HG03354 (cell line): ENCODE results near the gene PKP3.
"Not testable (repeated sequence)": the region's sequence is repeated elsewhere in the genome, so short reads cannot be mapped to it uniquely, and the experiment has no call there.

Source experiments
- ATAC-seq: cut with Tn5 transposase; IDR thresholded peaks from one replicate; pipeline ENCODE4 v1.9.1; 2021; ENCODE audit warnings: mild to moderate bottlenecking; ENCODE audit not compliant: unreplicated experiment, poor library complexity, severe bottlenecking

PKP3 gene

DNA sequence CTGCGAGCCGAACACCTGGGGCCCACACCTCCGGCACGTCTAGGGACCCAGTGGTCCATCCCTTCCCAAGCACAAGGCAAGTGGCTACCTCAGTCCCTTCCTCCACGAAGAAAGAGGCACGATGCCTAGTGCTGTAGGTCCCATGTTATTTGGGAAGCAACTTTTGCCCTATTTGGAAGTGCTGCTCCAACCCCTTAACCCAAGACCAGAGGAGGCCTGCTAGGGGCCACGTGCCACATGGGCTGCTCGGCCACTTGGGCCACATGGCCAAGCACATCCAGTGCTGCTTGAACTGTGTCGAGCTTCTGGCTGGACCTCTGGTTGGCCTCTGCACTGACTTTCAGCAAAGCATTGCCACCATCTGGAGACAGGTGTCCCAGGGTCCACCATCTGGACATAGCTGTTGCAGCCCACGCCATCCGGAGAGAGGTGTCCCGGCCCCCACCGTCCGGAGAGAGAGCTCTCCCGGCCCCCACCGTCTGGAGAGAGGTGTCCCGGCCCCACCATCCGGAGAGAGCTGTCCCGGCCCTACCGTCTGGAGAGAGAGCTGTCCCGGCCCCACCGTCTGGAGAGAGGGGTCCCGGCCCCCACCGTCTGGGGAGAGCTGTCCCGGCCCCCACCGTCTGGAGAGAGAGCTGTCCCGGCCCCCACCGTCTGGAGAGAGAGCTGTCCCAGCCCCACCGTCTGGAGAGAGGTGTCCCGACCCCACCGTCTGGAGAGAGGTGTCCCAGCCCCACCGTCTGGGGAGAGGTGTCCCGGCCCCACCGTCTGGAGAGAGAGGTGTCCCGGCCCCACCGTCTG is 31.2 kb upstream of the PKP3 start:
- no peak for ATAC-seq

DNA sequence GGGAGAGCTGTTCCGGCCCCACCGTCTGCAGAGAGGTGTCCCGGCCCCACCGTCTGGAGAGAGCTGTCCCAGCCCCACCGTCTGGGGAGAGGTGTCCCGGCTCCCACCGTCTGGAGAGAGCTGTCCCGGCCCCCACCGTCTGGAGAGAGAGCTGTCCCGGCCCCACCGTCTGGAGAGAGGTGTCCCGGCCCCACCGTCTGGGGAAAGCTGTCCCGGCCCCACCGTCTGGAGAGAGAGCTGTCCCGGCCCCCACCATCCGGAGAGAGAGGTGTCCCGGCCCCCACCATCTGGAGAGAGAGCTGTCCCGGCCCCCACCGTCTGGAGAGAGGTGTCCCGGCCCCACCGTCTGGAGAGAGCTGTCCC is 30.6 kb upstream of the PKP3 start:
- ATAC-seq = not testable (repeated sequence)

DNA sequence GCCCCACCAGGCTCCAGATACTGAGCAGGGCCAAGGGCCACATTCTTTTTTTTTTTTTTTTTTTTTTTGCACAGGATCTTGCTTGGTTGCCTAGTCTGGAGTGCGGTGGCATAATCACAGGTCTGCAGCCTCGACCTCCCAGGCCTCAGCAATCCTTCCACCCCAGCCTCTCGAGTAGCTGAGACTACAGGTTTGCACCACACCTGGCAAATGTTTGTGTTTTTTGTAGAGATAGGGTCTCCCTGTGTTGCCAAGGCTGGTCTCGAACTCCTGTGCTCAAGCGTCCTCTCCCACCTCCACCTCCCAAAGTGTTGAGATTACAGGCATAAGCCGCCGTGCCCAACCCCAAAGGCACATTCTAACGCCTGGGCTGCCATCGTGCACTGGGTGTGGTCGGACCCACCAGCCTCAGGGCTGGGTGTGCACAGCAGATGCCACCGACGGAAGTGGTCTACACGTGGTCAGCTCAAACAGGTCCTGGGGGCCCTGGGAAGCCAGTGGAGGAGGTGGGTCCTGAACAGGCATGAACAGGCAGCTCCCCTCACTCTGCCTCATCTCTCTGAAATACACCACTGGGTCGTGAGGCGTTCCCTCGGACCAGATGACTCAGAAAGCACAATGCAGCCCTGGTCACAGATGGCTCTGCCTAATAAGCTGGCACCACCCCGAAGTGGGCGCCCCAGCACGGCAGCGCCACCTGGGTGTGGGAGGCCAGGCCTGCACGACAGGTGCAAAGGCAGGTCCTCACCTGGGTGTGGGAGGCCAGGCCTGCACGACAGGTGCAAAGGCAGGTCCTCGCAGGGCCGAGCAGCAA is 29.9 kb upstream of the PKP3 start:
- no peak for ATAC-seq

DNA sequence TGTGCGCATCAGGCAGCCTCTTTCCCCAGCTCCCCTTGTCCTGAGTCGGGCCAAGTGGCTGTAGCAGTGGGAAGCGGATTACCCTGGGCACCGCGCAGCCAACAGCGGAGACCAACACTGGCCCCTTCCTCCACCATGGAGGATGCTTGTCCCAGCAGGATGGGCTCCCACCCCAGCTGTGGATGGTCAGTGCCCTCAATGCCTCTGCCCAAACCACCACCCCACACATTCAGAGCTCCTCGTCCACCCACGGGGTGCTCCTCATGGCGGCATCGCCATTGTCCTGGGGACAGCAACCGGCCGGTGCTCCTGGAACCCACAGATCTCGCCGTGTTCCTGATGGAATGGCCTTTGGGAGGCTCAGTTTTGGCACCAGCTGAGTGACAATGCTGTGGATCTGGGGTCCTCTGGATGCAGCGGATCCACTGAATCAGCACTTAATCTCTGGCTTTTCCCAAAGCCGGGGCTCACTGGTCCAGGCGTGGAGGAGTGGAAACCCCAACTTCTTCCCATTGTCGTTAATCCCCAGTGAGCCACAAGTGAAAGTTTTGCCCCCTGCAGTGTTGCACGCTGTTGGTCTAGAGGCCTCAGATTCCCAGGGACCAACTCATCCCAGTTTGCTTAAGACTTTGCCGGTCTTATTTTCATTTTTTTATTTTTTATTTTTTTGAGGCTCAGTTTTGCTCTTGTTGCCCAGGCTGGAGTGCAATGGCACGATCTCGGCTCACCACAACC is 28.9 kb upstream of the PKP3 start:
- no peak for ATAC-seq

DNA sequence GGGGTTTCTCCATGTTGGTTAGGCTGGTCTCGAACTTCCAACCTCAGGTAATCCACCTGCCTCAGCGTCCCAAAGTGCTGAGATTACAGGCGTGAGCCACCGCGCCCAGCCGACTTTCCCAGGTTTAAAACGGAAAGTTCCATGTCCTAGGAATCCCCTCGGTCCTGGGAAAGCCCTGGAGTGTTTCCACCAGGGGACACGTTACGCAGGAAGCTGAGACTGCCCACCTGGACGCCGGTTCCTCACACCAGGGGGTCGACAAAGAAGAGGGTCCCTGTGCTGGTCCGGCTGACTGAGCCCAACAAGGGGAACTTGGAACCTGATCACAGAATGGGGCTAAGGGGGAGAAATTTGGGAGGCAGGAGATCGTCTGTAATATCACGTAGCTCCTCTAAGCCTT is 28.2 kb upstream of the PKP3 start:
- ATAC-seq = no peak

DNA sequence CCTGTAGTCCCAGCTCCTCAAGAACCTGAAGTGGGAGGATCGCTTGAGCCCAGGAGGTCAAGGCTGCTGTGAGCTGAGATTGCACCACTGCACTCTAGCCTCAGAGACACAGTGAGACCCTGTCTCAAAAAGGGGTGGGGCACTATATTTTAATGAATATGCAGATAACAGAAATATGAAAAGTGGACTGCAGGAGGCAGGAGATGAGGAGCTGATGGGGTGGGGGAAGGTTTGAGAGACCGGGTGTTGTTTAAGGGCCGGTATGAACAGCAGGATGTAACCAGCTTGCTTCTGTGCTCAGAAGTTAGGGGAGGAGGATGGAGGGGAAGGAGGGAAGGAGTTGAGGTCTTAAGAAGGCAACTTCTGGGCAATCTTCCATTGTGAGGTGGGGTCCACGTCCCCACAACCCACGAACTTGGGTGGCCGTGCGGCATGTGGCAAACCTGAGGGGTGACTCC is 26.0 kb upstream of the PKP3 start:
- no peak for ATAC-seq

DNA sequence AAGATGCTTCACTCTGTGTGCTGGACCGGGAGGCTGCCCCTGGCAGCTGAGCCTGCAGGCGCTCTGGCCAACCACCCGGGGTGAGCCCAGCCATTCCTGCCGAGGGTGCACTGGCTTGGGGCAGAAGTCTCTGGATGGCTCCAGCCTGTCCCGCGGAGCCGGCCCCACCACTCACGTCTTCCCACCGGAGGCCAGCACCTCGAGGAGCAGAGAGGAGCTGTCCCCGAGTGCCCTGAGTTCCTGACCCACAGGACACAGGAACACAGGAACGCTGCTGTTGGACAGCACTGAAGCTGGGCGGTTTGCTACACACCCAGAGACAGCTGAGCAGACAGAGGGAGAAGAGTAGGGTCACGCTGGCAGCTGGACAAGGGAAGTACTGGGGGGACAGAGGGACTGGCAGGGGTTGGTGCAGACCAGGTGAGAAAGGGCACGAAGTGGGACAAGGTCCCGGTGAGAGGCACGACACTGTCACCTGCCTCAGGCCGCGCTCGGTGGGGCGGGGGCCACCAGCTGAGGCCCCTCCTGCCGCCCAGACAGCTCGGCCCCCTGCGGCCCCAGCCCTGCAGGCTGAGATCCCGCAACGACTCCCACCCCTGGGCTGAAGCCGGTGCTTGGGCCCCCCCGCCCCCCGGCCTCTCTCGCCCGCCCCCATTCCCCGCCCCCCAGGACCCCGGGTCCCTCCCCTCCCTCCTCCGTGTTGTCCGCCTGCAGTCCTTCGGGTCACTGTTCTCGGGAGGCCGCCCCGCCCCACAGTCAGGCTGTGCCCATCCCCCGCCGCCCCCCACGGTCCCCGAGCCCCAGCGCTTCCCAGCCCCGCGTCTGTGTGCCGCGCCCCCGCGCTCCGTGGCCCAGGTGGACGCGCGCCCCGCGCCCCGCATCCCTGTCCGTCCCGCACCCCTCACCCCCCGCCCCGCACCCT is 25.3 kb upstream of the PKP3 start:
- ATAC-seq = no peak

DNA sequence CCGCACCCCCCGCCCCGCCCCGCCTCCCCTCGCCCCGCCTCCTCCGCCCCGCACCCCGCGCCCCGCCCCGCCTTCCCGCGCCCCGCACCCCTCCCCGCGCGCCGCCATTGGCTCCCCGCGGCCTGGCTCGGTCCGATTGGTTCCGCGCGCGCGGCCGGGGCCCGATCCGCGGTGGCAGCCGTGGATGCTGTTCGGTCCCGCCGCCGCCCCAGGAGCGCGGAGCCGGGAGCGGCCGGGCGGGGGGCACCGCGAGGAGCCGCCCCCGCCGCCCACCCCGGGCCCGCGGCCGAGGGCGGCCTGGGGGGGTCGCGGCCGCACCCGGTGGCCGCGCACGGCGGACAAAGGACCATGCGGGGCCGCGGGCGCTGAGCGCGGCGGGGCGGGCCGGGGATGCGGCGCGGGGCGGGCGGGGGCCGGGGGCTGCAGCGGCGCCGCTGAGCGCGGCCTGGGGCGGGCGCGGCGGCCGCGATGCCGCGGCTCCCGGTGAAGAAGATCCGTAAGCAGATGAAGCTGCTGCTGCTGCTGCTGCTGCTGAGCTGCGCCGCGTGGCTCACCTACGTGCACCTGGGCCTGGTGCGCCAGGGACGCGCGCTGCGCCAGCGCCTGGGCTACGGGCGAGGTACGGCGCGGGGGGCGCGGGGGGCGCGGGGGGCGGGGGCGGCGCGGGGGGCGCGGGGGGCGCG is 24.5 kb upstream of the PKP3 start, which contains the start of gene B4GALNT4:
TSS of gene B4GALNT4 (plus strand) at position 164 of the 683 bp plus-strand sequence. CDS start at position 469, 305 bp downstream.
- no peak for ATAC-seq

DNA sequence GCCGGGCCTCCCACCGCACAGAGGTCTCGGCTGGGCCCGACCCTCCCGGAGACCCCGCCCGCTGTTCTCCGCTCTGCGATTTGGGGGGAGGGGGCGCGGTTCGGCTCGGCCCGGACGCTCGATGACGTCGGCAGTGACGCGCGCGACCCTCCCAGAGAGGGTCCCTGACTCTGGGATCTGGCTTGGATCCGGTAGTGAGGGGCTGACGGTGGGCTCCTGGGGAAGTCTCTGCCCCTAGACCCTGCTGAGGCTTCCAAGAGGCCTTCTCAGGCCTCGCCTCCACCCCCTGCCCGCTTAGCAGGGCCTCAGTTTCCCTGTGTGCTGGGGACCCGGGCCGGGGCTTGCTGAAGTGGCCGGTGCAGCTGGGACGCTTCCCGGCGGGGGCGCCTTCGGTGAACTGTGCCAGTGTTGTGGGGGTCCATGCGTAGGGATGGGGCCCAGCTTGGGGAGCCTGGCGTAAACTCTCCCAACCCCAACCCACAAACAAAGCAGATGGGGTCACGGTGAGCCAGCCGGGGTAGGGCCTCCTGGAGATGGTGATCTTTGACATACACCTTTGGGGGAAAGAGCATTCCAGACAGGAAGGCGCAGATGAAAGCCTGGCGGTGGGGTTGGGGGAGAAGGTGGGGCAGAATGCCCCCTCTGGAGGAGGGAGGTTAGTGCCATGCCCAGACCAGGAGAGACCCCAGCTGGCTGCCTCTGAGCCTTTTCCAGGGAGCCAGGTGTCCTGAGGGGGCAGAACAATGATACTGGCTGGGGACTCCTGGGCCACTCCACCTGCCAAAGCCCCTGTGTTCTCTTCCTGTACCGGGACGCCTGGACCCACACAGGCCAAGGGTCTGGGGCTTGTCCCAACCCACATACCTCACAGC is 23.7 kb upstream of the PKP3 start:
- no peak for ATAC-seq

DNA sequence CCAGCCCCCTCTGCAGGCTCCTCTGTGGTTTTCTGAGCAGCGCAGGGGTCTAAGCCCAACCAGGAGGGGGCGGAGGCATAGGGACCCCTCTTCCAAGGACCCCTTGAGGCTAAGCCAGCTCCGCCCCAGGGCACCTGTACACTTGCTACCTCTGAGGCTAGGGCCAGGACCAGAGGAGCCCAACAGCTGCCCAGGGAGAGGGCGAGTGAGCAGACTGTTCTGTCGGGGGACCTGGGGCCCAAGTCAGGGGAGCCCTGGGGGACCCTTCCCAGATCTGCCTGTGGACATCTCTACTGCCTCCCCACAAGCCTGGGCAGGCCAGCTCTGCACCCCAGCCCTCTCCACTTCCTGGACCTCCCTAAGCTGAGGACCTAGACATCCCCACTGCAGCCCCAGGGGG is 23.0 kb upstream of the PKP3 start:
- ATAC-seq = no peak

DNA sequence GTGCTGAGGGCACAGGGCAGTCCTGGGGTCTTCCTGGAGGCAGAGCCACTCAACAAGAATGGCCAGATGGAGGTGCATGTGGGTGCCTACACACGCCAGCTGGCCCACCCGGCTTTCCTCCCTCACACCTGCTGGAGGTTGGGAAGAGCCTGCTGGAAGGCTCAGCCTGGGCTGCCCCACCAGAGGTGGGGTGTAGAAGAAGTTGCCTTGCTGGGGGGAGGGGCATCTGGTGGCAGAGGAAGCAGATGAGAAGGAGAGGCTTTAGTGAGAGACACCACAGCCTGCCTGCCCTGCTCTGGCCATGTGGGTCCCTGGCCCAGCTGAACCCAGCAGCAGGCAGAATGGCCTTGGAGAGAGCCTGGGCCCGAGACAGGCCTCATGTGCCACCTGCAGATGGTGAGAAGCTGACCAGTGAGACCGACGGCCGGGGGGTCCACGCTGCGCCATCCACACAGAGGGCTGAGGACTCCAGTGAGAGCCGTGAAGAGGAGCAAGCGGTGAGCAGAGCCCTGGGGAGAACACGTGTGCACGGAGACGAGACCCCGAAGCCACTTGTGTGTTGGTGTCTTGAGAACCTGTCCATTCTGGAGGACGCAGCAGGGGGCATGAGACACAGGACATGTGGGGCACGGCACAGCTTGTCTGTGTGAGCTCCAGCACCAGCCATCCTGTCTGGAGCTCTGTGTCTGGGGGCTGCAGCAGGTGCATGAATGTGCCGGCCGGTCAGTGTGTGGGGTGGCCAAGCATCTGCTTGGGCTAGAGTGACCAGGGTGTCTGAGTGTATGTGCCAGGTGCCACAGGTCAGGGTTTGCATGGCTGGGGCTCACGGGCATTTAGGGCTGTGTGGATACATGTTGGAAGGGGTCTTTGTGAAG is 22.1 kb upstream of the PKP3 start:
- ATAC-seq = no peak

DNA sequence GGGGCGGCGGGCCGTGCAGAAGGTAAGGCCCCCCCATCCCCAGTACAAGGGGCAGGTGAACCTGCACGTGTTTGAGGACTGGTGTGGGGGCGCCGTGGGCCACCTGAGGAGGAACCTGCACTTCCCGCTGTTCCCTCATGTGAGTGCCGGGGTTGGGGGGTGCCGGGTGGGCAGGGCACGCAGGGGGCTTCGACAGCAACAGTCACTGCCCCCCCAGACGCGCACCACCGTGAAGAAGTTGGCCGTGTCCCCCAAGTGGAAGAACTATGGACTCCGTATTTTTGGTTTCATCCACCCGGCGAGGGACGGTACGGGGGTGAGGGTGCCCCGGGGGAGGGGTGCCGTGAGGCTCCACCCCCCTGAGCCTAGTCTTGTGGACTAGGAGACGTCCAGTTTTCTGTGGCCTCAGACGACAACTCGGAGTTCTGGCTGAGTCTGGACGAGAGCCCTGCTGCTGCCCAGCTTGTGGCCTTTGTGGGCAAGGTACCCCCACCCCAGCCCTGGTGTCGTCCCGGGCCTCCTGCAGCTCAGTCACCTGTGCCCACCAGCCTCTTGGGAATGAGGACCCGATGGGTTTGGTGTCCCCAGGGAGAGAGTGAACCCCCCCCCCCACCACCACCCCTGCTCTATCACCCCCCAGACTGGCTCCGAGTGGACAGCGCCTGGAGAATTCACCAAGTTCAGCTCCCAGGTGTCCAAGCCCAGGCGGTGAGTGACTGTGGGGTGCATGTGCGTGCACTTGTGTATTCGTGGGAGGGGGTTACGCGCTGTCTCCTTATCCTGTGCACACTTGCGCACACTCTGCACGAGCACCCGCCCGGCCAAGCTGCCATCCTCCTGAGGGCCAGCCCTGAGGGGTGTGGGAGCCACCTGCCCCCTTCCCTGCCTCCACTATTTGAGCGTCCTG is 20.9 kb upstream of the PKP3 start:
- no peak for ATAC-seq

DNA sequence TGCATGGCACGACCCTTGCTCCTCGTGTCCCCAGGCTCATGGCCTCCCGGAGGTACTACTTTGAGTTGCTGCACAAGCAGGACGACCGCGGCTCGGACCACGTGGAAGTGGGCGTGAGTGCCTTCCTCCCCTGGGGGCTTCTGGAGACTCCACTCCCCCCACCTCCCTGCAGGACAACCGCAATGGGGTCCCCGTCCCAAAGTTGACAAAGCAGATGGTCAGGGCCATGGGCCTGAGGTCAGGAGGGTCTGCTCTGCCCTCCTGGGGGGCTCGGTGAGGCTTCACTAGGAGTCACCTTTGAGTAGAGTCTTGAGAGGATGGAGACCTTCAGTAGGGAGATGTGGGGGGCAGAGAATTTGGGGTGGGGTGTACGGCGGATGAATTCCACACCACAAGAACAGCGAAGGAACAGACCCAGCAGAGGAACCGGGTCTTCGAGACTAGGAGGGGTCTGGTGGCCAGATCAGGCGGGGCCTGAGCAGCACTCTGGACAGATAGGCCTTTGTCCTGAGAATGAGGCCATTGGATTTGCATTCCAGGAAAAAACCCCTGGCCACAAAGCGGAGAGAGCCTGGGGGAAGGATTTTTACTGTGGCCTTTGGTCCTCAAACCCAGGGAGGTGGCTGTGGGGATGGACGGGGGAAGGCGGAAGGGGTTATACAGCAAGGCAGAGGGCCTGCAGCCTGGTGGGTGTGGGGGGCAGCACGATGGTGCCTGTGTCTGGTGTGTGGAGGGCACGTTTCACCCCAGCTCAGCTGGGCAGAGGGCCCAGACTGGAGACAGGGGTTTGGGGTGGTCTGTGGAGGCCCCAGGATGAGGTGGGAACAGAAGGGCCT is 20.1 kb upstream of the PKP3 start:
- ATAC-seq = no peak

DNA sequence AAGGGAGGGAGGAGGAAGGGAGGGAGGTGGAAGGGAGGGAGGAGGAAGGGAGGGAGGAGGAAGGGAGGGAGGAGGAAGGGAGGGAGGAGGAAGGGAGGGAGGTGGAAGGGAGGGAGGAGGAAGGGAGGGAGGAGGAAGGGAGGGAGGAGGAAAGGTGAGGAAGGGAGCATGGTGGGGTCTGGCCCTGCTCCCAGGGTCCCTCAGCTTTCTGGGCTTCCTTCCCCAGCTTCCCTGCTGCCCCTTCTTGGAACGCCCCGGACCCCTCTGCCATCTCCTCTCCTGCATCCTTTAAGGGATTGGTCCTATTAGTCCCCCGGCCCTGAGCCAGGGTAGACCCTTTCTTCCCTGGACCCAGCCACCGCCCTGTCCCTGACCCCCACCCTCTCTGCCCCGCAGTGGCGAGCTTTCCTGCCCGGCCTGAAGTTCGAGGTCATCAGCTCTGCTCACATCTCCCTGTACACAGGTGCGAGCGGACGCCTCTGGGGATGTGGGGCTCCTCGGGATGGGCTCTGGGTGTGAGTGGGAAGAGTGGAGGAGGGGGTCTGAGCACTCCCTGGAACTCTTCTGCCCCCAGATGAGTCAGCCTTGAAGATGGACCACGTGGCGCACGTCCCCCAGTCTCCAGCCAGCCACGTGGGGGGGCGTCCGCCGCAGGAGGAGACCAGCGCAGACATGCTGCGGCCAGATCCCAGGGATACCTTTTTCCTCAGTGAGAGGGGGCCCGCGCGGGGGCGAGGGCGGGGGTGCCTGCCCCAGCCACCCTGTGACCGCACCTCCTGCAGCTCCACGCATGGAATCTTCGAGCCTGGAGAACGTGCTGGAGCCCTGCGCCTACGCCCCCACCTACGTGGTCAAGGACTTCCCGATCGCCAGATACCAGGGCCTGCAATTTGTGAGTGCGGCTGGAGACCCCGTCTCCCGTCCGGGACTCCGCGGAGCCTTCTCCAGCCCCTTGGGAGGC is 18.7 kb upstream of the PKP3 start:
- no peak for ATAC-seq
